Stimulated activated CD8-positive, alpha-beta memory T cell treated with anti-CD3 and anti-CD28 coated beads, Interleukin-15, amount 100 ng/mL, for 48 hours (primary cell): ENCODE results near the gene MRPS33.
A peak's percentile ranks its signal among the peaks of the same experiment; 100 is the strongest.
"Not testable (repeated sequence)": the region's sequence is repeated elsewhere in the genome, so short reads cannot be mapped to it uniquely, and the experiment has no call there.

Source experiments
- DNase-seq, 2 donors: peaks; one replicate each; pipeline ENCODE4 v3.0.0-alpha.2; 2020; ENCODE audit warnings: low read depth in 2 of 2

The MRPS33 gene

GRCh38 chr7:141012044-141012685 is 2.6 kb downstream of the MRPS33 start:
- DNase-seq, result peak; percentile 56 to 57

- DNase-seq, result no peak
These were observed 3.3 kb downstream of the MRPS33 start for GRCh38 chr7:141011443-141011842.

GRCh38 chr7:141003172-141004065 is 11.3 kb downstream of the MRPS33 start:
- no peak for DNase-seq

GRCh38 chr7:141001546-141001945 is 13.2 kb downstream of the MRPS33 start:
- no peak for DNase-seq

GRCh38 chr7:141001122-141001521 is 13.6 kb downstream of the MRPS33 start:
- no peak for DNase-seq

- no peak for DNase-seq
These were observed 16.0 kb downstream of the MRPS33 start for GRCh38 chr7:140998715-140999114.

- DNase-seq, result no peak
These were observed 22.3 kb downstream of the MRPS33 start for GRCh38 chr7:140992422-140992821.

- DNase-seq, result no peak
These were observed 24.4 kb downstream of the MRPS33 start for GRCh38 chr7:140990193-140990962.

- no peak for DNase-seq
These were observed 25.7 kb downstream of the MRPS33 start for GRCh38 chr7:140989068-140989467.

GRCh38 chr7:140983802-140984201 is 30.9 kb downstream of the MRPS33 start:
- DNase-seq, result no peak

GRCh38 chr7:140982508-140982907 is 32.2 kb downstream of the MRPS33 start:
- DNase-seq, result no peak

GRCh38 chr7:140981951-140982350 is 32.8 kb downstream of the MRPS33 start:
- DNase-seq, result no peak

- no peak for DNase-seq
These were observed 37.0 kb downstream of the MRPS33 start for GRCh38 chr7:140977741-140978140.

- DNase-seq, result no peak
These were observed 41.6 kb downstream of the MRPS33 start for GRCh38 chr7:140972876-140973829.

- DNase-seq, result no peak
These were observed 42.4 kb downstream of the MRPS33 start for GRCh38 chr7:140972344-140972743.

GRCh38 chr7:140967438-140967837 is 47.3 kb downstream of the MRPS33 start:
- no peak for DNase-seq

GRCh38 chr7:140966561-140967233 is 48.1 kb downstream of the MRPS33 start:
- no peak for DNase-seq

GRCh38 chr7:140961117-140961516 is 53.6 kb downstream of the MRPS33 start:
- DNase-seq, result no peak

- DNase-seq, result not testable (repeated sequence)
These were observed 57.8 kb downstream of the MRPS33 start for GRCh38 chr7:140956997-140957396.
